Measurements from ENCODE around the gene KAT8.
A peak's percentile ranks its signal among the peaks of the same experiment; 100 is the strongest.
"Not testable (repeated sequence)": the region's sequence is repeated elsewhere in the genome, so short reads cannot be mapped to it uniquely, and the experiment has no call there.

KAT8 gene

GRCh38 chr16:31149894-31150890 is 32.7 kb downstream of the KAT8 start, which contains the start of gene PRSS36:
PRSS36 (minus strand) TSS chr16:31150066; CDS start chr16:31150035, 31 bp downstream.
- POLR2A ChIA-PET: interaction anchor here (1.4 kb wide), 2 partner anchors 30 to 33 kb away, joined by 3 to 6 read pairs; partner anchors contain the start of genes FUS and KAT8
- no peak for DNase-seq (ENCODE audit: extremely low spot score)
- no peak for TF ChIP-seq FOXA1 (IDR thresholded peaks at IDR 0.05)
- CTCF ChIA-PET: no interaction called here

GRCh38 chr16:31150976-31151375 is 33.5 kb downstream of the KAT8 start:
- CTCF ChIA-PET; DNase-seq (ENCODE audit: extremely low spot score): not testable (repeated sequence)
- POLR2A ChIA-PET: interaction anchor here (1.4 kb wide), 1 partner anchor 29 kb away, joined by 6 read pairs; the partner anchor contains the start of gene FUS

- TF ChIP-seq ZNF384 (IDR thresholded peaks at IDR 0.05): no peak
- TF ChIP-seq FOXK2 (IDR thresholded peaks at IDR 0.05): no peak
- POLR2A ChIA-PET: interaction anchor here (0.9 to 2.4 kb wide), 4 partner anchors 9 to 39 kb away, joined by 4 to 20 read pairs (median 10); partner anchors contain the start of genes FUS and KAT8
- no peak for DNase-seq (ENCODE audit: extremely low spot score)
- CTCF ChIA-PET: interaction anchor here (0.9 to 2.9 kb wide), 2 partner anchors 15 to 84 kb away, joined by 5 to 10 read pairs; partner anchors contain the start of gene ZNF668
Observed at GRCh38 chr16:31157136-31157535, 39.7 kb downstream of the KAT8 start.

GRCh38 chr16:31167315-31167714 is 49.9 kb downstream of the KAT8 start:
- ChIA-PET CTCF (no interaction called here), POLR2A (interaction anchor here (2.1 kb wide), 1 partner anchor 13 kb away, joined by 10 read pairs; the partner anchor contains the start of gene FUS)
- DNase-seq (ENCODE audit: extremely low spot score): no peak
- TF ChIP-seq BHLHE40 (IDR thresholded peaks at IDR 0.05; ENCODE audit: borderline replicate concordance): no peak
- TF ChIP-seq L3MBTL2 (conservative IDR thresholded peaks at IDR 0.05): no peak
- no peak for TF ChIP-seq LEF1 (IDR thresholded peaks at IDR 0.05; ENCODE audit: borderline replicate concordance)
- no peak for TF ChIP-seq TARDBP (IDR thresholded peaks at IDR 0.05)
- TF ChIP-seq ARNT (IDR thresholded peaks at IDR 0.05): no peak

- no peak for TF ChIP-seq FOXM1 (IDR thresholded peaks at IDR 0.05; ENCODE audit: borderline replicate concordance)
- TF ChIP-seq PKNOX1 (IDR thresholded peaks at IDR 0.05): peak; percentile 36; the same call in 1 of the 2 replicates
- 0 out of 2 replicates have a peak, but pooled peaks have one; percentile 27 for TF ChIP-seq ZNF384 (IDR thresholded peaks at IDR 0.05)
- CTCF ChIA-PET: no interaction called here
- POLR2A ChIA-PET: interaction anchor here (2.1 kb wide), 1 partner anchor 11 kb away, joined by 10 read pairs; the partner anchor contains the start of gene FUS
- DNase-seq (ENCODE audit: extremely low spot score): no peak
Observed at GRCh38 chr16:31168848-31169247, 51.4 kb downstream of the KAT8 start.

GRCh38 chr16:31170048-31170447 is 52.6 kb downstream of the KAT8 start:
- CTCF ChIA-PET; DNase-seq (ENCODE audit: extremely low spot score); POLR2A ChIA-PET: not testable (repeated sequence)

- ChIA-PET CTCF (no interaction called here), POLR2A (interaction anchor here (1.4 kb wide), 1 partner anchor 60 kb away, joined by 4 read pairs; the partner anchor contains the start of gene KAT8)
- no peak for TF ChIP-seq HDGF (IDR thresholded peaks at IDR 0.05; ENCODE audit: borderline replicate concordance)
- TF ChIP-seq ELF4 (IDR thresholded peaks at IDR 0.05): no peak
- no peak for TF ChIP-seq PKNOX1 (IDR thresholded peaks at IDR 0.05)
- TF ChIP-seq TARDBP (IDR thresholded peaks at IDR 0.05): no peak
- TF ChIP-seq SUZ12 (IDR thresholded peaks at IDR 0.05): no peak
- no peak for TF ChIP-seq ZNF384 (IDR thresholded peaks at IDR 0.05)
- no peak for TF ChIP-seq SP1 (IDR thresholded peaks at IDR 0.05)
- no peak for TF ChIP-seq FOXK2 (IDR thresholded peaks at IDR 0.05)
- TF ChIP-seq L3MBTL2 (conservative IDR thresholded peaks at IDR 0.05): no peak
- TF ChIP-seq LEF1 (IDR thresholded peaks at IDR 0.05; ENCODE audit: borderline replicate concordance): no peak
- TF ChIP-seq BHLHE40 (IDR thresholded peaks at IDR 0.05; ENCODE audit: borderline replicate concordance): no peak
- TF ChIP-seq NFRKB (IDR thresholded peaks at IDR 0.05): no peak
- no peak for TF ChIP-seq ARNT (IDR thresholded peaks at IDR 0.05)
- TF ChIP-seq FOXM1 (IDR thresholded peaks at IDR 0.05; ENCODE audit: borderline replicate concordance): no peak
- no peak for TF ChIP-seq CTBP1 (IDR thresholded peaks at IDR 0.05; ENCODE audit: borderline replicate concordance)
- TF ChIP-seq FOXA1 (IDR thresholded peaks at IDR 0.05): no peak
- DNase-seq (ENCODE audit: extremely low spot score): no peak
Observed at GRCh38 chr16:31177136-31177535, 59.7 kb downstream of the KAT8 start.

Data from HEK293T (cell line).